AG09309 (cell line): ENCODE data around the gene COG1.

Experiments
- DNase-seq: peaks from one replicate; pipeline ENCODE4 v3.0.0-alpha.2; 2010; ENCODE audit warnings: low read depth
- H3K4me3 ChIP-seq: 2 replicates; pipeline ENCODE4 v1.5.1; 2011; ENCODE audit warnings: mild to moderate bottlenecking, low read depth, low read length, moderate library complexity; ENCODE audit not compliant: control insufficient read depth
- CTCF ChIP-seq: IDR thresholded peaks from 2 replicates; pipeline ENCODE4 v1.5.1; 2011; ENCODE audit warnings: mild to moderate bottlenecking, low read depth, low read length, inconsistent platforms; ENCODE audit not compliant: insufficient read depth, control insufficient read depth; ENCODE audit errors: missing control alignments

The COG1 gene

DNA sequence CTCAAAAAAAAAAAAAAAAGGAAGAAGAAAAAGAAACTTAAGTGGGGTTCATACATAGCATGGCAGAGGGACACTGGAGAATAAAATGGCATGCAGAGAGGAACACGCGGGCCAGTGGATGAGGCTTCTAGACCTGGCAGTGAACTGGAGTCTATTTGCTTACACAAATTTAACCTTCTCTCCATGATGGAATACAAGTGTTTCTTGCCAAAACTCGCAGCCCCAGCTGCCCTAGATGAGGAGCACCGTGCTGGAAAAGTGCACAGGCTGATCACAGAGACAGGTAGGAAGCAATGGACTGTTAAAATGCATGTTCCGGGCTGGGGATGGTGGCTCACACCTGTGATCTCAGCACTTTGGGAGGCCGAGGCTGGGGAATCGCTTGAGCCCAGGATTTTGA, 18.7 kb upstream of the COG1 start:
- DNase-seq, result no peak
- no peak overlapping the region for H3K4me3 ChIP-seq
- no peak for TF ChIP-seq CTCF

DNA sequence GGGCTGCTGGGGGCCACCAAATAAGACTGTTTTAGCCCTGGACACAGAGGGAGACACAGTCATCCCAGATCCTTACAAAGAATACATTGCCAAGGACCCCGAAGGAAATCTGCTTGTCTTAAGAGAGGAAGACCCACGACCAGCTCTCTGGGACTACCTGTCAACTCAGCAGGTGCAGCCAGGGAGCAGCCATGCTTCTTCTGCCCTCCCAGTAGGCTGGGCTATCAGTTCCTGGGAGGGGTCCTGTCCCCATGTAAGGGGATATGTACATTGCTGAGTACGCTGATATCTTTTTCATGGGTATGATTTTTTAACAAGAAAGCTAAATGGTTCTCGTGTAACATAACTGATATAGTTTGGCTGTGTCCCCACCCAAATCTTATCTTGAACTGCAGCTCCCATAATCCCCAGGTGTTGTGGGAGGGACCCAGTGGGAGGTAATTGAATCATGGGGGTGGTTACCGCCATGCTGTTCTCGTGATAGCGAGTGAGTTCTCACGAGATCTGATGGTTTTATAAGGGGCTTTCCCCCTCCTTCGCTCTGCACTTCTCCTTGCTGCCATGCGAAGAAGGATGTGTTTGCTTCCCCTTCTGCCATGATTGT, 16.8 kb upstream of the COG1 start:
- no peak for DNase-seq
- H3K4me3 ChIP-seq, result no peak overlapping the region
- no peak for TF ChIP-seq CTCF

- no peak for TF ChIP-seq CTCF
- DNase-seq, result no peak
- no peak overlapping the region for H3K4me3 ChIP-seq
These were observed 13.5 kb upstream of the COG1 start for GRCh38 chr17:73179387-73179786.

GRCh38 chr17:73179878-73180277, 13.0 kb upstream of the COG1 start:
- no peak overlapping the region for H3K4me3 ChIP-seq
- no peak for DNase-seq
- no peak for TF ChIP-seq CTCF

DNA sequence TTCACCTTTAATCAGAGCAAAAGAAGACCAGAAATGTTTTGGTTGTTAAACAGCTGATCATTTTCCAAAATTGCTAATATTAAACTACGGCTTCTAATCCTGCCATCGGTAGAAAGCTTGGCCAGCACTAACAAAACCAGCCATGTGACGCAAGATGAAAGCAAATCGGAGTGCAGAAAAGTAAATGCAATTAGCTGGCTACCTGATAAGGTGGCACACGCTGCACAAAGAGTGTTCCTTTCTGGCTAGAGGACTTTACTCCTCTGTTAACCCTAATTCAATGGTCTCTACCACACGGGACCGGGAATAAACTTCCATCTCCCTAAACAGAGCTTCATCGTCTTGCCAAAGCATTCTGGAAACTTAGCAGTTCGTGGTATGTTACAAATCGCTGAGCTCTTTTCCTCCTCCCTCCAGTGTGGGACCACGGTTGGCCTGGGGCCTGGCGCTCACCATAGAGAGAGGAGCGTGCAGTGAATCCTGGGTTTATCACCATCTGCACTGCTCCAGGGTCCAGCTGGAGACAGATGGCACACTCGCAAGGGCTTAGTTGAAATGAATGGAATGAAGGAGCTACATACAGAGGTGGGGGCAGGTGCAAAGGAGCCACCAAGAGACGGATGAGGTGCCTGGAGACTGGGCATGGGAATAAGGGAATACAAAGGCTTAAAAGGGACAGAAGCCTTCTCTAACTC, 10.1 kb upstream of the COG1 start:
- TF ChIP-seq CTCF, result no peak
- H3K4me3 ChIP-seq, result no peak overlapping the region
- DNase-seq, result no peak

- DNase-seq, result no peak
- H3K4me3 ChIP-seq, result no peak overlapping the region
- TF ChIP-seq CTCF, result no peak
These were observed 8.5 kb upstream of the COG1 start for GRCh38 chr17:73184136-73184993.
